ENCODE measurements around the gene RETREG2. TPM values are rescaled to one million over a fixed set of nuclear protein-coding genes. Genes with fewer than 3 reads are reported as not detected.

The RETREG2 gene
- total RNA-seq, 4 donors from 2014 or later, result 88.7 to 110 (median 98.3) TPM

DNA sequence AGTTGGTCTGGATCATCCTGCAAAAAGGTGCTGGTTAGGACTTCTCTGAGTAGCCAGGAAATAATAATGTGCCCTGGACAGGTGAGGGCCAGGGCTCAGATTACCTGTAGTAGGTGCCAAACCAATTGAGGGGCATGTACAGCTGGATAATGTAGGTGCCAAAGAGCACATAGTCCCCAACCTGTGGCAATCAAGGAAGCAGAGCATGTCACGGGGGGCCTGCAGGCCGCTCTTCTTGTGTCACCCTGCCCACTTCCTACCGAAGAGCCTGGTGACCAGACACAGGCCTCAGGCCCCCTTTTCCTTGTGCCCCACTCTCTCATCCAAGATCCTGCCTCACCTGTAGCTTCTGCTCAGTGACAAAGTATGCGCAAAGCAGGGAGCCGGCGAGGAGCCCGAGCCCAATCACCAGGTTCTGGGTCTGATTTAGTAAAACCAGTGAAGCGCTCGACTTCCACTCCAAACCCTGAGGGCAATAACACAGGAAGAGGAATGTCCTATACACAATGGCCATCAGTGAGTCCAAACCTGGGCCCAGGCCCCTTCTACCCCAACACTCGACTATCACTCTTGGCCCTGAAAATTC, 35.5 kb downstream of the RETREG2 start:
- intact Hi-C loops (cut with DNase I; ENCODE audit: low total_unique reads), result no loop called here
- DNase-seq (ENCODE audit: low spot score in 2 of 2), result peak in 1 of 2 donors; percentile 58
- 94% methylated on average over 10 of the region's 10 CpGs for WGBS, 2 donors
- H3K4me3 ChIP-seq (ENCODE audit: low read depth, poor library complexity, severe bottlenecking), result no peak overlapping the region
- TF ChIP-seq POLR2A (IDR thresholded peaks at IDR 0.05), result no peak
- TF ChIP-seq, protein P1, sequence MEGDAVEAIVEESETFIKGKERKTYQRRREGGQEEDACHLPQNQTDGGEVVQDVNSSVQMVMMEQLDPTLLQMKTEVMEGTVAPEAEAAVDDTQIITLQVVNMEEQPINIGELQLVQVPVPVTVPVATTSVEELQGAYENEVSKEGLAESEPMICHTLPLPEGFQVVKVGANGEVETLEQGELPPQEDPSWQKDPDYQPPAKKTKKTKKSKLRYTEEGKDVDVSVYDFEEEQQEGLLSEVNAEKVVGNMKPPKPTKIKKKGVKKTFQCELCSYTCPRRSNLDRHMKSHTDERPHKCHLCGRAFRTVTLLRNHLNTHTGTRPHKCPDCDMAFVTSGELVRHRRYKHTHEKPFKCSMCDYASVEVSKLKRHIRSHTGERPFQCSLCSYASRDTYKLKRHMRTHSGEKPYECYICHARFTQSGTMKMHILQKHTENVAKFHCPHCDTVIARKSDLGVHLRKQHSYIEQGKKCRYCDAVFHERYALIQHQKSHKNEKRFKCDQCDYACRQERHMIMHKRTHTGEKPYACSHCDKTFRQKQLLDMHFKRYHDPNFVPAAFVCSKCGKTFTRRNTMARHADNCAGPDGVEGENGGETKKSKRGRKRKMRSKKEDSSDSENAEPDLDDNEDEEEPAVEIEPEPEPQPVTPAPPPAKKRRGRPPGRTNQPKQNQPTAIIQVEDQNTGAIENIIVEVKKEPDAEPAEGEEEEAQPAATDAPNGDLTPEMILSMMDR (IDR thresholded peaks at IDR 0.05), result no peak

- intact Hi-C loops (cut with DNase I; ENCODE audit: low total_unique reads), result no loop called here
- no peak overlapping the region for H3K4me3 ChIP-seq (ENCODE audit: low read depth, poor library complexity, severe bottlenecking)
- no peak for TF ChIP-seq POLR2A (IDR thresholded peaks at IDR 0.05)
- WGBS, 2 donors, result 92 to 97% methylated on average over 15 of the region's 15 CpGs
- no peak for DNase-seq (ENCODE audit: low spot score in 2 of 2)
These were observed 36.1 kb downstream of the RETREG2 start for GRCh38 chr2:219214141-219214540.

GRCh38 chr2:219214786-219215185, 36.7 kb downstream of the RETREG2 start:
- 90 to 92% methylated on average over 6 of the region's 6 CpGs for WGBS, 2 donors
- intact Hi-C loops (cut with DNase I; ENCODE audit: low total_unique reads), result no loop called here

GRCh38 chr2:219215871-219216534, 37.9 kb downstream of the RETREG2 start:
- intact Hi-C loops (cut with DNase I; ENCODE audit: low total_unique reads), result no loop called here
- no peak overlapping the region for H3K4me3 ChIP-seq (ENCODE audit: low read depth, poor library complexity, severe bottlenecking)
- no peak for TF ChIP-seq POLR2A (IDR thresholded peaks at IDR 0.05)
- TF ChIP-seq, protein P1 (IDR thresholded peaks at IDR 0.05), result no peak
- DNase-seq (ENCODE audit: low spot score in 2 of 2), result no peak
- 90% methylated on average over 27 of the region's 27 CpGs for WGBS, 2 donors

More at GRCh38 chr2:219214786-219215185, 36.7 kb downstream of the RETREG2 start:
- TF ChIP-seq POLR2A (IDR thresholded peaks at IDR 0.05), result no peak
- TF ChIP-seq, protein P1 (IDR thresholded peaks at IDR 0.05), result no peak
- H3K4me3 ChIP-seq (ENCODE audit: low read depth, poor library complexity, severe bottlenecking), result no peak overlapping the region
- no peak for DNase-seq (ENCODE audit: low spot score in 2 of 2)

- intact Hi-C loops (cut with DNase I; ENCODE audit: low total_unique reads), result no loop called here
These were observed 38.5 kb downstream of the RETREG2 start for GRCh38 chr2:219216535-219216915.

GRCh38 chr2:219218217-219218731, 40.2 kb downstream of the RETREG2 start:
- peak; percentile 38 to 92 for DNase-seq (ENCODE audit: low spot score in 2 of 2)
- TF ChIP-seq, protein P1 (IDR thresholded peaks at IDR 0.05), result no peak
- no peak for TF ChIP-seq POLR2A (IDR thresholded peaks at IDR 0.05)
- peak overlapping the region; percentile 26 for H3K4me3 ChIP-seq (ENCODE audit: low read depth, poor library complexity, severe bottlenecking)
- WGBS, 2 donors, result 0 to 1% methylated on average over 2 to 21 of the region's 37 CpGs
- intact Hi-C loops (cut with DNase I; ENCODE audit: low total_unique reads), result no loop called here

More at GRCh38 chr2:219216535-219216915, 38.5 kb downstream of the RETREG2 start:
- no peak overlapping the region for H3K4me3 ChIP-seq (ENCODE audit: low read depth, poor library complexity, severe bottlenecking)
- WGBS, 2 donors, result 89% methylated on average over 6 of the region's 6 CpGs
- TF ChIP-seq, protein P1 (IDR thresholded peaks at IDR 0.05), result no peak
- TF ChIP-seq POLR2A (IDR thresholded peaks at IDR 0.05), result no peak
- DNase-seq (ENCODE audit: low spot score in 2 of 2), result no peak

All from lower leg skin (tissue), 4 donors.